ENCODE data around the gene RCC2.

RCC2 gene

DNA sequence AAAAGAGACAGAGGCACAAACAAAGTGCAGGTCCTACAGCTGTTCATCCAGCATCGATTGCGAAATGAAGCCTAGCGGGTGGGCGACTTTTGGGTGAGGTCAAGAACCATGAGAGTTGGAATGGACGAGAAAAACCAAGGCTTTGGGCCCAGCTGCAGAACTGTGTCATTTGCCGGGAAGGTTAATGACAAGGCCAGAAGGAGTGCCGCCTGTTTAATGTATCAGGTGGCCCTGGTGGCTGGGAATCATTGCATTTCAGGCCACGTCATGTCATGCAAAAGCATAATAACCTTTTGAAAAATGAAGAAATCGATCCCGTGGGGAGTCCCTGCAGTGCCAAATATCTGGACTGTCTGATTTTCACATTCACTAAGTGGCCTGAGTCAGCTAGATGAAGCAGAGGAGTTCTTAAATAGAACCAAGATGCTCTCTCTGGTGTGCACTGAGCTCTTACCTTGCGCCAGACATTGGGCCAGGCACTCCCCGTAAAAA lies 8.1 kb upstream of the RCC2 start:
- in situ Hi-C loops (cut with MboI; ENCODE audit: low sequenced_read_pairs): no loop called here

DNA sequence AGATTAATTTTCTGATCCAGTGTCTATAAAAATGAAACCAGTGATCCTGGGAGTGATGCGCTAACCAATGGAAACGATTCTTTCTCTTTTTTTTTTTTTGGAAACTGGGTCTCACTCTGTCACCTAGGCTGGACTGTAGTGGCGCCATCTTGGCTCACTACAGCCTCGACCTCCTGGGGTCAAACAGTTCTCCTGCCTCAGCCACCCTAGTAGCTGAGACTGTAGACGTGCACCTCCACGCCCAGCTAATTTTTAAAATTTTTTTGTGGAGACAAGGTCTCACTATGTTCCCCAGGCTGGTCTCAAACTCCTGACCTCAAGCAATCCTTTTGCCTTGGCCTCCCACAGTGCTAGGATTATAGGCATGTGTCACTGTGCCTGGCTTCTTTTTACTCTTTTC lies 3.4 kb upstream of the RCC2 start:
- in situ Hi-C loops (cut with MboI; ENCODE audit: low sequenced_read_pairs): no loop called here

DNA sequence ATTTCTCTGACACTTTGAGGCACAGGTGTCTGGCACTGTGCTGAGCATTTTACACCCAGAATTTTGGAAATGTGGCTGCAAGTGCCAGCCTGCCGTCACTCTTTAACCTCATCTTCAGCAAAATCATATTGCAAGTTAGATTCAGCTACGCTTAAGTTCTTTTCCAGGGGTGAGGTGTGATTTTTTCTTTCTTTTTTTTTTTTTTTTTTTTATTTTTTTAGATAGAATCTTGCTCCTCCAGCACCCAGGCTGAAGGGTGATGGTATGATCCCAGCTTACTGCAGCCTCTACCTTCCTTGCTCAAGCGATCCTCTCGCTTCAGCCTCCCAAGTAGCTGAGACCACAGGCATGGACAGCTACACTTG lies 2.5 kb upstream of the RCC2 start:
- in situ Hi-C loops (cut with MboI; ENCODE audit: low sequenced_read_pairs): no loop called here

DNA sequence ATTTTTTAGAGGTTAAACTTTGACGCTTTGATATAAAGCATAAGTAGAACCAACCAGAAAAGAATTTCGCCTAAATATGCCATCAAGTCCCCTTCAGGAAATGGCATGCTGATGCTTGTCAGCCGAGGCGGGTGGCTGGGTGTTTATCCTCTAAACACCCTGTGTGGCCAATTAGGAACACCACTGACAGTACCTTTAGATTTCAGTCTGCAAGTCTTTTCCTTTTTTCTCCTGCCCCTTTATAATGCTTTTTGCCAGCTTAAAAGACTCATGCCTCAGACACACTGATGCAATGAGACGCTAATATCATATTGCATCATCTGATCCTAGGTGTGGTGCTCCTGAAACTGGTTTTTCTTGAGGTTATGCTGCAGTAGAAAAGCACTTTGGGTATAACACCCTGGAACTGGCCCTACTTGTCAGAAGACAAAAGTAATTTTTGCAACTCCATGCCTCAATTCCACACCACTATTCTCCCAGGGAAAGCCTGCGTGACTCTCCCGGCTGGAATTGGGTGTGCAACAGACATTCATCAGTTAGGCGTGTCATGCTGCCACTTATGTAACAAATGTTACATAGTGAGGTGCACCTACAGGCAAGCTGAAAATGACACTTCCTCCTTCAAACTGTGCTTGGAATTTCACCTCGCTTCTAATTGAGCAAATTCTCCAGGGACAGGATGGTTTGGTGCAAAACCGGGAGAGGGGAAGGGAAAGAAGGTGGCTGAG lies 2.0 kb upstream of the RCC2 start:
- in situ Hi-C loops (cut with MboI; ENCODE audit: low sequenced_read_pairs): no loop called here

DNA sequence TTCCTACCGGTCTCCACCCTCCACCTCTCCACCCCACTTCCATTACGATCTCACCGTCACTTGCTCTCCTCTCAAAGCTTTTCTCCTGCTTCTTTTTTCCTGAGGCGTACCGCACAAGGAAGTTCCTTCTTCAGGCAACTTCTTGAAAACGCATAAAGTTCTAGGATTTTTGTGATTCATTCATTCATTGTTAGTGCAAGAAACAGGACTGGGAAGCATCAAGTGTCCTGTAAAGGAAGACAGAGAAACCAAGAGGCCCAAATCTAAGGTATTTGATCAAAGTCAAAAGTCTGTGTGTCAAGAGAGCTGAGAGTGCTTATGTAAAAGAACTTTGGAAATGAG lies 1.3 kb upstream of the RCC2 start:
- in situ Hi-C loops (cut with MboI; ENCODE audit: low sequenced_read_pairs): no loop called here

DNA sequence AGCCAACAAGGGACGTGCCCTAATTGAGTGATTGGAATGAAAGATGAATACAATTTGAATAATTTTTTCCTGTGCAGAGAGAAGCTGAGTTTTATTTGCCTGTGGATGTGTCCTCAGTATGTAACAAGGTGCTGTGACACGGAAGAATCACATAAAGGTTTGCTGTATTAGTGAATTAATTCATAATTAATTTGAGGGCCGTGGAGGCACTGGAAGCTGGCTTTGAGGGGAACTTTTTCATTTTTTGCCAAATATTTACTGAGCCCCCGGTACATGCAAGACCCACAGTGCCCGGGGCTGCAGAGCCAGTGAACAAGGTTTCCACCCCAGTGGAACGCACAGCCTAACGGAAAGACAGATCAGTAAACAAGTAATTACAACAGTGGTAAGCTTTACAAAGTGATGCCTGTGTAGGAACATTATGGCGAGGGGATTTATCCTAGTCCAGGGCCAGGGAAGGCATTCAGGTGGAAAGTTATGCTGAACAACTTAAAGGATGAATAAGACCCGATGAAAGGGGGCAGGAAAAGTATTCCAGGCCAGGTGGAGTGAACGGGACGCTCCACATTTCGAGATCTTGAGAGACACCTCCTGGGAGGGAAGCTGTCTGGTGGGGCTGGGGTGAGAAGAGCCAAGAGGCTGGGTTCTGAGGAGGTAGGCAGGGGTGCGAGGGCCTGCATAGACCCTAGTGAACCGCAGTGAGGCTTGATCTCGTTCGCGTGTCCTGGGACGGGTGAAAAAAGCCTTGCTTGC lies 773 bp upstream of the RCC2 start:
- in situ Hi-C loops (cut with MboI; ENCODE audit: low sequenced_read_pairs): no loop called here

DNA sequence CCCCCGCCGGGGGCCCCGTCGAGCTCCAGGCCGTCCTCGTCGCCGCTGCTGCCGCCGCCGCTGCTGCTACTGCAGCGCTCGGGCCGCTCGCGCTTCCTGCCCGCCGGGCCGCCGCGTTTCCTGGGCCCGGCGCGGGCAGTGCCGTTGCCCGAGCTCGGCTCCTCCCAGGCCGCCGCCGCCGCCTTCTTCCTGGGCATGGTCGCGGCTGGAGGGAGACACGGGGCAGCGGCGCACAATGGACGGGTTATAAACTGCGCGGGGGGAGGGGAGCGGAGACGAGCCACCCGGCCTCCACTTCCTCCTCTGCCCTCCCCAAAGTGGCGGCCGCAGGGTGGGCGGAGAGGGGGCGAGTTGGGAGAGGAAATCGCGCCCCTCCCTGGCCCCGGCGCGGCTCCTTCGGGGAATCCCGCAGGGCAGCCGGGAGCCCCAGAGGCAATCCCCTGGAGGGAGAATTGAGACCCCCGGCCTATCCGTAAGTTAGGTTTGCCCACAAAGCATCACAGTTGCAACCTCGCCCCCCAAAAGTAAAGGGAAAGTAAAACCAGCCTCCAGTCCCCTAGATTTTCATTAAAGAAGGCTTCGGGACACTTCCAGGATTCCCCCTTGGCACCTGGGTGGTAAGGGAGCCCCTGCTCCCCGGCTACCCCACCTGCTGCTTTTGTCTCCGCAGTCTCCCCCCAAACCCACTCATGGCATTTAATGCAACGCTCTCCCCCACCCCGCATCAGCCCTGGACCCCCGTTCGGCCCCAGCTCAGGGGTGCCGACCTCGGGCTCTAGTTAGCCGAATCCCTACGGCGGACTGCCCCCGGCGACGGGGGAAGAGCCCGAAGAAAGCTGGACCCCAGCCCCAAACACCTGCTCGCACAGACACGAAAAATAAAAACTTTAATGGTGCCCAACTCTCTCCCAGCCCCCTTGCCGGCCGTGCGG lies 893 bp downstream of the RCC2 start:
- in situ Hi-C loops (cut with MboI; ENCODE audit: low sequenced_read_pairs): no loop called here

DNA sequence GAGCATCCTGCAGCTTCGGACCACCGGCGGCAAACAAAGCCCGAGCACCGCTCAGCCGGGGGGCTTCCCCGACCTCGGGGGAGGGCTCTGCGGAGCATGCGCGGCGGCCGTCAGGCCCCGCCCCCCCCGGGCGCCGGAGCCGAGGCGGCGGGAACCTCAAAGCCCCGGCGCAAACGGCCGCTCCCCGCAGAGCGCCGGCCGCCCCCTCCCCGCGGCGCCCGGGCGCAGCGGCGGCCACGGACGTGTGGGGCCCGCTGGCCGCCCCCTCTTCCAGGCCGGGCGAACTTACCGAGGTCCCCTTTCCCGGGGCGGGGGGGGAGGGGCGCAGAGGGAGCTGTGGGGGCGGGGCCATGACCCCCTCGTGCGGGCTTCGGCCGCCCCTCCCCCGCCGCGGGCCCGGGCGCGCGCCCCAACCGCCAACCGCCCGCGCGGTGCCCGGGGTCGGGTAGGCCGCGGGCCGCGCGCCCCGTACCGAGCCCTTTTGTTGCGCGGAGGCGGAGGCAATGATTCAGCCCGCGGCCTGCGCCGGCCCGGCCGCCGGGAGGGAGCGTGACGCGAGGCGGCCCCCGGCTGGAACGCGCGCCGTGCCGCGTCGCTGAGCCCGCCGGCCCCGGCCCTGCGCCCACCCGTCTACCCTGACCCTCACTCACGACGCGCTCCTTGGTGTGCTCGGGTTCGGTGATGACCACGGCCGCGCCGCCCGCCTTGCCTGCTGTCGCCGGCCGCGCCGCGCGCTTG lies 1.7 kb downstream of the RCC2 start:
- in situ Hi-C loops (cut with MboI; ENCODE audit: low sequenced_read_pairs): no loop called here

DNA sequence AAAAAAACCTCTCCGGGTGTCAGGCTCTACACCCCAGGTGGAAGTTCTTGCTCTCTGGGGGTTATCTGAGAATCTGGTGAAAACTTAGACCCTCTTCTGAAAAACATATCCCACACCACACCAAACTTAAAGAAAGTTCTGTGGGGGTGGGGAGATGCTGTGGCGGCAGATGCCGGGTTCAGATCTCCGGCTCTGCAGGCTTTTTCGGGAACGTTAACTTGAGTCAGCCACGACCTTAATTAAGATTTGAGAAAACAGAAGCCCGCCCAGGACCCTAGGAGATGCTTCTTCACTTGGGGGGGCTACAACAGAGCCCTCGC lies 2.3 kb downstream of the RCC2 start:
- in situ Hi-C loops (cut with MboI; ENCODE audit: low sequenced_read_pairs): no loop called here

DNA sequence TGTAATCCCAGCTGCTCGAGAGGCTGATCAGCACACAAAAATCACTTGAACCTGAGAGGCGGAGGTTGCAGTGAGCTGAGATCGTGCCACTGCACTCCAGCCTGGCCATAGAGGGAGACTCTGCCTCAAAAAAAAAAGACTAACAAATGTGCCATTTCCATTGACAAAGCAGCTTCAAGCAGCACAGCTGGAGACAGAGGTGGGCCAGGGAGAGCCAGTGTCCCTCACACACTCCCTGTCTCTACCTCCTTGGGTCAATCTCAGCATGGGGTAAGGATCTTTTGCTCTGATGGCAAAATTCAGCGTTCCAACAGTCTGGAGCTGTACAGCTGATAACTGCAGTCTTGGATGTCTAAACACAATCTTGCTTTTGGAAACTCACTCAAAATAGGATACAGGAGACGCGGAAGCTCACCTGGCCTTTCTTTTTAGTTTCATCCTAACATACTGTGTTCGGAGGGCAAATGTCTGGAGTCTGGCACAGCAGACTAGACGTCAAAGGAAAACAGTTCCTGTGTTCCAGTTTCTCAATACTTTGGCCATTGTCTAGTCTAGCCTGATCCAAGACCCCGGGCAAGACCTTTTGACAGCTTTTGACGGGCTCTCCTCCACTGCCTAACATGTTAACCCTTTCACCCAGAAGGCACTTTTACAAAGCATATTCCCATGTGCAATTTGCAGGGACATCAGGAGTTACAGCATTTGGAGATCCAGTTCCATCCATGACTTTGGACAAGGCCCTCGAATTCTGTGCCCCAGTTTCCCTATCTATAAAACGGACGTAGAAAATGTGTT lies 2.9 kb downstream of the RCC2 start:
- in situ Hi-C loops (cut with MboI; ENCODE audit: low sequenced_read_pairs): no loop called here

DNA sequence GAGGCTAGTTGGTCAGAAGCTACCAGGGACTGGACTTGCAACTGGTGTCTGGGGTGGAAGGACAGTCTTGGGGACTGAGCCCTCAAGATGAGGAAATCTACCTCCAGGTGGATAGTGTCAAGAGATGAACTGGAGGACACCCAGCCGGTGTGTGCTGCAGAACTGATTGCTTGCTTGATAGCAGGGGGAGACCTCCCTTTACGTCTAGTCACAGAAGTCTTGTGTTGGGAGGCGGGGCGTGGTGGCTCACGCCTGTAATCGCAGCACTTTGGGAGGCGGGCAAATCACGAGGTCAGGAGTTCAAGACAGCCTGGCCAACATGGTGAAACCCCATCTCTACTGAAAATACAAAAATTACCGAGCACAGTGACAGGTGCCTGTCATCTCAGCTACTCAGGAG lies 4.9 kb downstream of the RCC2 start:
- in situ Hi-C loops (cut with MboI; ENCODE audit: low sequenced_read_pairs): no loop called here

DNA sequence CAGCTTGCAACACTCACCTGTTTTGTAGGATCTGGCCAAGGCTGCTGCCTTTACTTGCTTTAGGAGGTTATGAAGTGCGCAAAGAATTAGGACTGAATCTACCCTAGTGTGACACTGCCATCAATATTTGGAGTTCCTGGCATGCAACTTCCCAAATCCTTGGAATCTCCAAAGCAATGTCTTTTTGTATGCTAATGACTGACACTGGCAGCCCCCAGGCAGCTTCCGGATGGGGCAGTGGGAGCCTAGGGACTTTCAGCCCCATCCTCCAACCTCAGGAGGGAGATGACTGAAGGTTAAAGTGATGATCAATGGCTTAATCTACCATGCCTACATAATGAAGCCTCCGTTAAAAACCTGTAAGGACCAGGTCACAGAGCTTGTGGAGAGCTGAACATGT lies 5.5 kb downstream of the RCC2 start:
- in situ Hi-C loops (cut with MboI; ENCODE audit: low sequenced_read_pairs): no loop called here

DNA sequence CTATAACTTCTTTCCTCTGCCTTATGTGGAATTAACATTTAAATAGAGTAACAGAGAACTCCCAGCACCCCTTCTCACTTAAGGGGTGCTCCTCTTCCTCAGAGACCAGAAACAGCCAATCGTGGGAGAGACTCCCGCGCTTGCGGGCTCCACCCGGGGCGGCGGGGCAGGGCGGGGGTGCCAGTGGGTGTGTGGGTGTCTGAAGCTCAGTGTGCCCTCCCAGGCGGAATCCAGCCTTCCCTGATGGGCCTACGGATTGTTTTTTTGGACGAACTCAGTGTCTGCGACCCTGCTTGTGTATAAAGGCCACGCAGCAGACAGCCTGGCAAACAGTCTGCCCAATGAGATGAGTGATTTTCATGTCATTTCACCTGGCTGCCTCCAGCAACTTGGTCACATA lies 6.2 kb downstream of the RCC2 start:
- in situ Hi-C loops (cut with MboI; ENCODE audit: low sequenced_read_pairs): no loop called here

DNA sequence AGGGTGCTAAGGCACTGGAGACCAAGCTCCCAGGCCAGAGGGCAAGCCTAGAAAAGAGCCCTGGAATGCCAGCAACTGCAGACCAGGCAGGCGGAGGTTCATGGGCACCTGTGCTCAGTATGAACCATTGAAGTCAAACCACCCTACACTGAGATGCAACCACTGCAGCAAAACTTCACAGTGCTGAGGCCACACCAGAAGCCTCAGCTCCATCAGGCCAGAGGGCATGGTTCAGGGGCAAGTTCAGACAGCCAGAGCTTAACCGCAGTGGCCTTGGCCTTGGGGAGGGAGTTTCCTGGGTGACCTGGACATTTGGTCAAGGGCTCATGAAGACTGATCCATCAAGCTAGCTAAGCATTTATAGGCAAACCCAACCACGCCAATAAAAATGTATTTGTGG lies 7.1 kb downstream of the RCC2 start:
- in situ Hi-C loops (cut with MboI; ENCODE audit: low sequenced_read_pairs): no loop called here

DNA sequence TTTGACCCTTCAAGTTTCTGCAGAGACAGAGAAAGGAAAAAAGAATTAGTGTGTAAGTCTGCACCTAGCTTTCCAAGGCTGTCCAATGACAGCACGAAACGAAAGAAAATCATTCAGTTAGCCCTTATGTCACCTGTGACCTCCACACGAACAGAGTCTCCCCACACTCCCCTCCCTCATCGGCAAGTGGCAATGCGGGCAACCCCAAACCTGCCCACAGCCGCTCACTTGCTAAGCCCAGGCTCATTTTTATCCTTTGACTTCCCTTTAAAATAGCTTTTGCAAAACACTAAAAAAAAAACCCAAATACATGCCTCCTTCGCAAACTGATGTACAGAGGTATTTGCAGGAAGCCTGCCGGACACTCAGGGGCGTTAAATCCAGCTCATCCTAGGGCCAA lies 10.3 kb downstream of the RCC2 start:
- in situ Hi-C loops (cut with MboI; ENCODE audit: low sequenced_read_pairs): no loop called here

DNA sequence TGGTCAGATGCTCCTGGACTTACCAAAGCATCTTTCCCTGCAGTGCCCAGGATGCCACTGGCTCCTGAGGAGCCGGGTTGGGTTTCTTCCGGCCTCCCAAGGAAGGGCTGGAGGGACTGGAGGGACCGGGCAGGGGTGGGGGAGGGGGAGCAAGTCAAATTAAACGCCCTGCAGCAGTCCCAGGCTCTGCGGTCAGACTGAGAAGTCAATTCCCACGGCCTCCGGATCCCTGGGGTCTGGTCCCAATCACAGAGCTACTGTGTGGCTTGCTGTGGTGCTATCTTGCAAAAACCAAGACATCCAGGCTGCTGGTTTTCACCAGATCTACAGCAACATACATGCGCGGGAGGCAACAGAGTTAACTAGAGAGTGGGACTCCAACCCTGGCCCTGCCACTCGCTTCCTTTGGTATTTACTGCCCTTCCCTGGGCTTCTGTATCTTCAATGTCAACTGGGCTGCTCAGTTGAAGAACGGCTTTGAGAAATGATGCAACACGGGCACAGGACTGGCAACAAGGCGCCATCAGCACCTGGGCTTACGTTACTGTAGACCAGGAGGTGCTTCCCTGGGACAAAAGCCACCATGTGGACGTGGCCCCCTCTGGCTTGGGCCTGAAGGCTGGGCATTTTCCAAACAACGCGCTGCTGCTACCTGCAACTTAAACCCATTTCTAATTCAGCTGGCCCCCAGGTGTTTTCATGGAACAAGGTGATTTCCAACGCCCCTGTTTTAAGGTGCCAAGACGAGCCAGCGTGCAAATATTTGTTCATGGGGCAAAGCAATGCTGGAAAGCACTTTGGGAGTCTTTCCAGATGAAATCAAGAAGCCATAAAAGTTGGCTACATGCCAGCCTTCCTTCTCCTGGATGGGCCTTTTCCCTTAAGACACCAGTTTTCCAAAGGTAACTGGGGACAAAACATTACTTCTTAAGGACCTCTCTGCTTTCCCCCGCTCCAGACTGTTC lies 11.5 kb downstream of the RCC2 start:
- in situ Hi-C loops (cut with MboI; ENCODE audit: low sequenced_read_pairs): no loop called here

DNA sequence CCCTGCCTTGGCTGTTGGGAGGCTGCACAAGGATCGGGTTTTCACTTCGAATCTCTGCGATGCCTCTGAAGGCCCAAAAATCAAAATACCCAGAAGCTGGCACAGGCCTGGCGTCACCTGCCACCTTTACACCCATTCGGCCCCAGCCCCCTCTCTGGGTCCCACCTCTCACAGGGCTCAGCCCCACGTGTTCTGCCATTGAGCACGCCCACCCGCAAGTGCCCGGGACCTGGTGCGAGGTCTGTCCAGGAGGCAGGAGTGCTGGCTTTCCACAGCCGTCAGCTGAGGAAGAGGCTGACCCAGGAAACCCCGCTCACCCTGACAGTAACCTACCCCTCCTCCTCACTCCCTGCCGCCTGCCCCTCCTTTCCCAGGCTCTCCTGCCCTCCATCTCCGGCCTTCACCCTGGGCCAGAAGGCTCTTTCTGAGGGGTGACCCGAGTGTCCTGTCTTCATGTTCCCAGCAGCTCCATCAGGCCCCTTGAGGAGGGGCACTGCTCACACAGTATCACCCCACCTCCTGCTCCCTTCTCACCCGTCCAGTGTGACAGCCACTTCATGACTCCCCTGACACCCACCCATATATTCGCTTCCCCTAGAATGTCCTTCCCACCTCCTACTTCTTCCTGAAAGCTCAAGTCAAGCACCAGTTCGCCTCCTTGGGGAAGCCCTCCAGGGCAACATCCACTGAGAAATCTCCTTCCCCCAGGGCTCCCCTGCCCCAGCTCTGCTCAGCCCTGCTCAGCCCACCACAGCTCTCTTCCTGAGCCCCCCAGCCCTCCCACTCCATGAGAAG lies 13.5 kb downstream of the RCC2 start:
- in situ Hi-C loops (cut with MboI; ENCODE audit: low sequenced_read_pairs): no loop called here

DNA sequence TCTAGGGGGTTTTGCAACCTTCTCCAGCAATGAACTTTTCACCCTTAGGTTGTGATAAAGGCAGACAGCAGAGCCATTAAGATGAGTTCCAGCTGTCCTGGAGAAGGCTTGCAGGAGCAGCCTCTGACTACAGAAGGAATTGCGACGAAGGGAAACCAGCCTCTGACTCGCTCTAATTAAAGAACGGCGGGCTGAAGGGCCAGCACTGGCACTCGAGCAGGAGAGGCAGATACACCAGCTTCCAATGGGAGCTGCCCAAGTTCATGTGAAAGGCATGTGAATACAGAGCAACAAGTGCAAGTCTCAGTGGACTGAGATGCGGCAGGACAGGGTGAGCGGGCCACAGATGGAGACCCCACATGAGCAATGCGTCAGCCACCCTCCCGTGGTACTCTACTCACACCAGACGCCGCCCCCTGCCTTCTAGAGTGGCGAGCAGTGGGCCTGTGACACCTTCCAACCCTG lies 15.7 kb downstream of the RCC2 start:
- in situ Hi-C loops (cut with MboI; ENCODE audit: low sequenced_read_pairs): no loop called here

All from hTERT RPE-1 (cell line).